CD14-positive monocyte (primary cell): ENCODE measurements around the gene ZNF362. TPM values are rescaled to one million over a fixed set of nuclear protein-coding genes. Genes with fewer than 3 reads are reported as not detected.

Experiments
- DNase-seq, 3 donors: peaks; one replicate each; pipeline ENCODE4 v3.0.0-alpha.2; 2011 to 2022
- H2AFZ ChIP-seq: 2 replicates; pipeline ENCODE4 v1.6.0; 2012; ENCODE audit warnings: mild to moderate bottlenecking, low read depth, low read length, inconsistent platforms; ENCODE audit not compliant: insufficient read depth, poor library complexity, severe bottlenecking
- H3K27ac ChIP-seq, 2 donors: 1 replicate in 1 of 2; 2 replicates in 1 of 2; pipeline ENCODE4 v1.5.1; 2012 to 2013; ENCODE audit warnings: low read length in 2 of 2, control low read depth in 1 of 2, inconsistent platforms in 1 of 2, low read depth in 1 of 2, mild to moderate bottlenecking in 1 of 2
- H3K27me3 ChIP-seq, 2 donors: one replicate each; pipeline versions ENCODE4 v1.6.0 to v1.6.1; 2011 to 2013; ENCODE audit warnings: low read length in 2 of 2; ENCODE audit not compliant: control insufficient read depth in 2 of 2, insufficient read depth in 2 of 2
- H3K36me3 ChIP-seq, 2 donors: replicated peaks in 1 of 2; 1 replicate in 1 of 2; 2 replicates in 1 of 2; pipeline versions ENCODE4 v1.5.1 to v1.6.1; 2012 to 2013; ENCODE audit warnings: low read length in 2 of 2, control low read depth in 1 of 2, inconsistent platforms in 1 of 2, mild to moderate bottlenecking in 1 of 2; ENCODE audit not compliant: insufficient read depth in 2 of 2, control insufficient read depth in 1 of 2
- H3K4me1 ChIP-seq, 2 donors: 1 replicate in 1 of 2; 2 replicates in 1 of 2; pipeline versions ENCODE4 v1.5.1 to v1.6.1; 2012 to 2013; ENCODE audit warnings: low read length in 2 of 2, control low read depth in 1 of 2, inconsistent platforms in 1 of 2, mild to moderate bottlenecking in 1 of 2, moderate library complexity in 1 of 2; ENCODE audit not compliant: insufficient read depth in 2 of 2, control insufficient read depth in 1 of 2
- H3K4me2 ChIP-seq: replicated peaks from 2 replicates; pipeline ENCODE3; 2012; ENCODE audit warnings: low read length, moderate library complexity, mild to moderate bottlenecking; ENCODE audit not compliant: poor library complexity, severe bottlenecking; ENCODE audit errors: extremely low read depth
- H3K4me3 ChIP-seq, 3 experiments: fragments of 200-600 bp in 1 of 3; sonication (generic) in 1 of 3; replicated peaks in 1 of 3; 1 replicate in 2 of 3; 2 replicates in 1 of 3; pipeline ENCODE4 v1.5.1; 2011 to 2013; ENCODE audit warnings: low read length in 3 of 3, mild to moderate bottlenecking in 3 of 3, control low read depth in 2 of 3, low read depth in 2 of 3, inconsistent platforms in 1 of 3, moderate library complexity in 1 of 3
- H3K79me2 ChIP-seq: 2 replicates; pipeline ENCODE4 v1.6.0; 2012; ENCODE audit warnings: mild to moderate bottlenecking, control low read depth, inconsistent platforms, low read length, moderate library complexity; ENCODE audit not compliant: insufficient read depth
- H3K9ac ChIP-seq: 2 replicates; pipeline ENCODE4 v1.6.0; 2017; ENCODE audit warnings: low read length, mild to moderate bottlenecking; ENCODE audit not compliant: insufficient read depth, poor library complexity, severe bottlenecking
- H3K9me3 ChIP-seq, 2 donors: replicated peaks in 1 of 2; 1 replicate in 1 of 2; 2 replicates in 1 of 2; pipeline versions ENCODE4 v1.5.1 to v1.6.1; 2012 to 2013; ENCODE audit warnings: low read length in 2 of 2, control low read depth in 1 of 2; ENCODE audit not compliant: control insufficient read depth in 1 of 2, insufficient read depth in 1 of 2
- H4K20me1 ChIP-seq: 2 replicates; pipeline ENCODE4 v1.6.0; 2012; ENCODE audit warnings: mild to moderate bottlenecking, low read length, control low read depth, moderate library complexity; ENCODE audit not compliant: insufficient read depth
- H3K27ac Mint-ChIP-seq, 7 donors: one replicate each; pipeline ENCODE4 v1.8.0; 2020; ENCODE audit warnings: mild to moderate bottlenecking in 7 of 7, mixed read lengths in 7 of 7, moderate library complexity in 6 of 7, inconsistent platforms in 2 of 7
- H3K27me3 Mint-ChIP-seq, 3 donors: one replicate each; pipeline ENCODE4 v1.8.0; 2021 to 2022; ENCODE audit warnings: low read depth in 3 of 3, mild to moderate bottlenecking in 3 of 3, mixed read lengths in 3 of 3, moderate library complexity in 3 of 3, inconsistent platforms in 1 of 3
- H3K36me3 Mint-ChIP-seq, 2 donors: one replicate each; pipeline ENCODE4 v1.8.0; 2020; ENCODE audit warnings: mixed read lengths in 2 of 2, inconsistent platforms in 1 of 2, mild to moderate bottlenecking in 1 of 2
- H3K4me1 Mint-ChIP-seq: one replicate; pipeline ENCODE4 v1.8.0; 2020; ENCODE audit warnings: mild to moderate bottlenecking, mixed read lengths
- H3K4me3 Mint-ChIP-seq, 2 donors: one replicate each; pipeline ENCODE4 v1.8.0; 2020; ENCODE audit warnings: mild to moderate bottlenecking in 2 of 2, mixed read lengths in 2 of 2, moderate library complexity in 1 of 2
- H3K9me3 Mint-ChIP-seq, 7 donors: one replicate each; pipeline ENCODE4 v1.8.0; 2020 to 2022; ENCODE audit warnings: mixed read lengths in 7 of 7, mild to moderate bottlenecking in 6 of 7, moderate library complexity in 6 of 7, inconsistent platforms in 2 of 7
- WGBS: methylation state at CpG from one replicate; pipeline ENCODE4 v1.1.5; 2013; ENCODE audit warnings: missing lambda C conversion rate; ENCODE audit not compliant: insufficient coverage; 5-methylcytosine and 5-hydroxymethylcytosine counted together
- intact Hi-C, 2 donors: fragments of 100-400 bp; cut with micrococcal nuclease; formaldehyde crosslinking; loops; one replicate each; pipeline versions ENCODE4 v1.15.0 to v1.15.1; 2023
- polyA plus RNA-seq, 3 donors: library from polyadenylated mRNA; depleted of rRNA in 1 of 3; unstranded in 2 of 3; stranded (reverse) in 1 of 3; fragments of 300-500 nt in 2 of 3; fragments of >200 nt in 1 of 3; fragmentation: Illumina TruSeq in 2 of 3; gene quantifications; 1 replicate in 2 of 3; 2 replicates in 1 of 3; pipeline ENCODE4 v1.2.3, GENCODE V29; 2012 to 2021
- TF ChIP-seq, protein P1 (sequence below): fragments of 200-600 bp; IDR thresholded peaks from one replicate; pipeline ENCODE4 v1.8.0; 2022; ENCODE audit warnings: antibody characterized with exemption, mild to moderate bottlenecking

The ZNF362 gene
- polyA plus RNA-seq, 3 donors, result 11.4 to 18.9 (median 13.5) TPM

DNA sequence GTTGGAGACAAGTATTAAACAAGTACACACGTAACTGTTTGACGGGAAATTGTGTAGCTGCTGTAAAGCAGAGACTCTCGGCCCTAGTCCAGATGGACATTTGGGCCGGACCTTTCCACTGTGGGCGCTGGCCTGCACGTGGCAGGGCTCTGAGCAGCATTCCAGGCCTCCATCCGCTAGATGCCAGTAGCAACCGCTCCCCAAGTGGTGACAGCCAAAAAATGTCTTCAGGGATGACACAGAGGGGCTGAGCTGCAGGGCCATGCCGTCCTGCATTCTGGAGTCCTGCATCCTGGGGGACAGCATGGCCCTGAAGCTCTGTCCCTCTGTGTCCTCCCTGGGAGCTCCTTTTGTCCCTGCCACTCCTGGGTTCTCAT is 39.8 kb downstream of the ZNF362 start:
- intact Hi-C loops, result loop anchor here (5.0 kb wide), 2 partner anchors 171 to 176 kb away; partner anchors contain the start of gene ZSCAN20 (in 1 of the 2)
- Histone ChIP-seq H3K4me3 (no peak overlapping the region), H3K4me2 (no peak overlapping the region), H3K4me1 (peaks cover 7 to 14% of the 10 kb centered on the region in 2 donors), H3K9me3 (no peaks in the 10 kb centered on the region), H3K27ac (no peak overlapping the region), H4K20me1 (peaks cover 48% of the 10 kb centered on the region), H3K36me3 (peaks cover 61 to 82% of the 10 kb centered on the region in 2 donors), H2AFZ (no peak overlapping the region), H3K27me3 (no peaks in the 10 kb centered on the region), H3K9ac (no peak overlapping the region), H3K79me2 (no peaks in the 10 kb centered on the region)
- TF ChIP-seq, protein P1, sequence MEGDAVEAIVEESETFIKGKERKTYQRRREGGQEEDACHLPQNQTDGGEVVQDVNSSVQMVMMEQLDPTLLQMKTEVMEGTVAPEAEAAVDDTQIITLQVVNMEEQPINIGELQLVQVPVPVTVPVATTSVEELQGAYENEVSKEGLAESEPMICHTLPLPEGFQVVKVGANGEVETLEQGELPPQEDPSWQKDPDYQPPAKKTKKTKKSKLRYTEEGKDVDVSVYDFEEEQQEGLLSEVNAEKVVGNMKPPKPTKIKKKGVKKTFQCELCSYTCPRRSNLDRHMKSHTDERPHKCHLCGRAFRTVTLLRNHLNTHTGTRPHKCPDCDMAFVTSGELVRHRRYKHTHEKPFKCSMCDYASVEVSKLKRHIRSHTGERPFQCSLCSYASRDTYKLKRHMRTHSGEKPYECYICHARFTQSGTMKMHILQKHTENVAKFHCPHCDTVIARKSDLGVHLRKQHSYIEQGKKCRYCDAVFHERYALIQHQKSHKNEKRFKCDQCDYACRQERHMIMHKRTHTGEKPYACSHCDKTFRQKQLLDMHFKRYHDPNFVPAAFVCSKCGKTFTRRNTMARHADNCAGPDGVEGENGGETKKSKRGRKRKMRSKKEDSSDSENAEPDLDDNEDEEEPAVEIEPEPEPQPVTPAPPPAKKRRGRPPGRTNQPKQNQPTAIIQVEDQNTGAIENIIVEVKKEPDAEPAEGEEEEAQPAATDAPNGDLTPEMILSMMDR, result no peak
- Mint-ChIP-seq H3K4me3 (no peak overlapping the region), H3K27ac (no peak overlapping the region), H3K9me3 (no peaks in the 10 kb centered on the region), H3K4me1 (peaks cover 5% of the 10 kb centered on the region), H3K36me3 (peaks cover 70 to 75% of the 10 kb centered on the region in 2 donors), H3K27me3 (no peaks in the 10 kb centered on the region)
- WGBS, result 98% methylated on average over 9 of the region's 9 CpGs
- DNase-seq, result no peak

DNA sequence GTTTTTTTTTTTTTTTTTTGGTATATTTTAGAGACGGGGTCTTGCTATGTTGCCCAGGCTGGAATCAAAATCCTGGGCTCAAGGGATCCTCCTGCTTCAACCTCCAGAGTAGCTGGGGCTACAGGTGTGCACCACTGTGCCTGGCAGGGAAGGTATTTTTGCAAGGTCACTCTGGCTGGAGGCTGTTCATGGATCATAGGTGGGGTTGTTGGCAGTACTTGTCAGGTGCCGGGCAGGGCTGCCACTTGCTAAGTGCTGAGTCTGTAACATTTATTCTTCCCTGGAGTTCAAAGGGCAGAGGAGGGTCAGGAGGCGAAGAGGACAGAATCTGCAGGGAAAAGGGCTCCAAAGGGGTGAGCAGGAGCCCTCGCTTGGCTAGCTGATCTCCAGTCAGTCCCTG is 40.5 kb downstream of the ZNF362 start:
- Histone ChIP-seq H3K4me2 (no peak overlapping the region), H3K79me2 (no peaks in the 10 kb centered on the region), H3K9ac (no peak overlapping the region), H3K9me3 (no peaks in the 10 kb centered on the region), H3K4me1 (peaks cover 7 to 14% of the 10 kb centered on the region in 2 donors), H4K20me1 (peaks cover 48% of the 10 kb centered on the region), H2AFZ (no peak overlapping the region), H3K36me3 (peaks cover 61 to 83% of the 10 kb centered on the region in 2 donors), H3K27ac (no peak overlapping the region), H3K4me3 (no peak overlapping the region), H3K27me3 (no peaks in the 10 kb centered on the region)
- peaks cover 5% of the 10 kb centered on the region for H3K4me1 Mint-ChIP-seq
- no peak overlapping the region for H3K4me3 Mint-ChIP-seq
- TF ChIP-seq, protein P1, result no peak
- no peak overlapping the region for H3K27ac Mint-ChIP-seq
- WGBS, result 87% methylated on average over 3 of the region's 4 CpGs
- H3K36me3 Mint-ChIP-seq, result peaks cover 68 to 82% of the 10 kb centered on the region in 2 donors
- intact Hi-C loops, result loop anchor here (5.0 kb wide), 2 partner anchors 170 to 175 kb away; partner anchors contain the start of gene ZSCAN20 (in 1 of the 2)
- H3K9me3 Mint-ChIP-seq, result peaks cover 0 to 6% (median 0%) of the 10 kb centered on the region in 7 donors
- no peak for DNase-seq
- H3K27me3 Mint-ChIP-seq, result no peaks in the 10 kb centered on the region
